Activated effector memory CD4-positive, alpha-beta T cell treated with Interleukin-2 at 50 U/mL for 16 hours (primary cell): ENCODE measurements around the gene CARD11.

Experiments used
- DNase-seq: peaks from one replicate; pipeline ENCODE4 v3.0.0-alpha.2; 2020

The CARD11 gene

GRCh38 chr7:3013975-3014792, 29.5 kb downstream of the CARD11 start:
- DNase-seq: no peak

- DNase-seq: no peak
Measured at GRCh38 chr7:3011211-3011852, 32.3 kb downstream of the CARD11 start.

GRCh38 chr7:3010161-3010560, 33.5 kb downstream of the CARD11 start:
- DNase-seq: no peak

- DNase-seq: no peak
Measured at GRCh38 chr7:3009086-3009485, 34.6 kb downstream of the CARD11 start.

GRCh38 chr7:3008386-3008785, 35.3 kb downstream of the CARD11 start:
- no peak for DNase-seq

GRCh38 chr7:3007696-3008095, 36.0 kb downstream of the CARD11 start:
- DNase-seq: no peak

GRCh38 chr7:3005257-3005656, 38.4 kb downstream of the CARD11 start:
- no peak for DNase-seq

GRCh38 chr7:3003936-3004335, 39.7 kb downstream of the CARD11 start:
- no peak for DNase-seq

- no peak for DNase-seq
Measured at GRCh38 chr7:3002631-3003030, 41.0 kb downstream of the CARD11 start.

- no peak for DNase-seq
Measured at GRCh38 chr7:3000566-3000965, 43.1 kb downstream of the CARD11 start.

- DNase-seq: no peak
Measured at GRCh38 chr7:2999078-2999500, 44.6 kb downstream of the CARD11 start.

- no peak for DNase-seq
Measured at GRCh38 chr7:2997014-2997413, 46.7 kb downstream of the CARD11 start.

GRCh38 chr7:2996141-2996540, 47.5 kb downstream of the CARD11 start:
- no peak for DNase-seq

- no peak for DNase-seq
Measured at GRCh38 chr7:2993868-2994267, 49.8 kb downstream of the CARD11 start.

- DNase-seq: no peak
Measured at GRCh38 chr7:2993396-2993795, 50.3 kb downstream of the CARD11 start.

- no peak for DNase-seq
Measured at GRCh38 chr7:2990949-2991470, 52.7 kb downstream of the CARD11 start.

- DNase-seq: no peak
Measured at GRCh38 chr7:2986561-2986960, 57.1 kb downstream of the CARD11 start.

GRCh38 chr7:2985866-2986265, 57.8 kb downstream of the CARD11 start:
- DNase-seq: no peak

GRCh38 chr7:2984091-2984490, 59.6 kb downstream of the CARD11 start:
- no peak for DNase-seq

- no peak for DNase-seq
Measured at GRCh38 chr7:2983586-2983985, 60.1 kb downstream of the CARD11 start.

GRCh38 chr7:2982831-2983230, 60.8 kb downstream of the CARD11 start:
- peak; percentile 47 for DNase-seq

GRCh38 chr7:2982401-2982800, 61.3 kb downstream of the CARD11 start:
- DNase-seq: no peak

GRCh38 chr7:2981103-2981480, 62.6 kb downstream of the CARD11 start:
- DNase-seq: no peak

- DNase-seq: no peak
Measured at GRCh38 chr7:2980401-2981102, 63.1 kb downstream of the CARD11 start.
